GM12878 (cell line): ENCODE results near the gene TPD52L2. TPM values are rescaled to one million over a fixed set of nuclear protein-coding genes. Genes with fewer than 3 reads are reported as not detected.

Experiments used
- ATAC-seq: fragments of 200-7000 bp; cut with Tn5 transposase; 3 replicates; pipeline ENCODE4 v1.9.1; 2020; ENCODE audit warnings: mild to moderate bottlenecking, moderate library complexity
- BruUV-seq: library from RNA; stranded (reverse); fragments of 400-500 nt; replicated peaks from 2 replicates; lab custom pipeline; 2021; lab: Mats Ljungman, UMichigan
- CTCF ChIA-PET: fragments of 300-600 bp; sonication (Branson Sonifier 250); formaldehyde crosslinking; extraction: SDS; loops from one replicate; lab custom pipeline; 2021; ENCODE audit warnings: inconsistent platforms; lab: Yijun Ruan, JAX
- POLR2A ChIA-PET: fragments of 350-600 bp; formaldehyde crosslinking; extraction: SDS; loops from one replicate; lab custom pipeline; 2021; ENCODE audit warnings: inconsistent platforms; lab: Charles Lee
- RAD21 ChIA-PET: fragments of 300-600 bp; sonication (Branson Sonifier 250); formaldehyde crosslinking; loops from one replicate; lab custom pipeline; 2023; ENCODE audit warnings: antibody characterized with exemption; ENCODE audit not compliant: unreplicated experiment; lab: Charles Lee
- SMC1A ChIA-PET: fragments of 300-600 bp; sonication (Branson Sonifier 250); formaldehyde crosslinking; loops from one replicate; lab custom pipeline; 2023; ENCODE audit not compliant: unreplicated experiment, uncharacterized antibody; lab: Charles Lee
- DNase-seq: peaks from one replicate; pipeline ENCODE4 v3.0.0-alpha.2; 2011; ENCODE audit warnings: low read depth, low spot score
- FAIRE-seq: peaks from 3 replicates; lab custom pipeline; 2011; peaks lifted over from hg19 to GRCh38; lab: Jason Lieb, UNC
- H2AFZ ChIP-seq: 2 replicates; pipeline ENCODE4 v1.6.0; 2011; ENCODE audit warnings: low read depth, low read length, control low read depth; ENCODE audit not compliant: control insufficient read depth
- H3K27ac ChIP-seq: 2 replicates; pipeline ENCODE4 v1.5.1; 2011; ENCODE audit warnings: control low read depth; ENCODE audit not compliant: control insufficient read depth, insufficient read depth
- H3K27me3 ChIP-seq, 2 experiments: replicated peaks in 1 of 2; 2 replicates each; pipeline versions ENCODE4 v1.6.0 to v1.6.1; 2011; ENCODE audit warnings: low read length in 1 of 2; ENCODE audit not compliant: control insufficient read depth in 2 of 2, insufficient read depth in 2 of 2
- H3K36me3 ChIP-seq, 2 experiments: 2 replicates each; pipeline ENCODE4 v1.5.1; 2011; ENCODE audit warnings: low read length in 1 of 2; ENCODE audit not compliant: control insufficient read depth in 2 of 2, insufficient read depth in 2 of 2
- H3K4me1 ChIP-seq: 2 replicates; pipeline ENCODE4 v1.6.1; 2011; ENCODE audit warnings: mild to moderate bottlenecking, low read length, moderate library complexity, mixed read lengths; ENCODE audit not compliant: control insufficient read depth, insufficient read depth
- H3K4me2 ChIP-seq: 2 replicates; pipeline ENCODE4 v1.6.0; 2011; ENCODE audit warnings: control low read depth; ENCODE audit not compliant: control insufficient read depth, insufficient read depth
- H3K4me3 ChIP-seq: fragments of 200-600 bp; sonication (generic); 2 replicates; pipeline ENCODE4 v1.5.1; 2016
- H3K79me2 ChIP-seq: 2 replicates; pipeline ENCODE4 v1.6.0; 2011; ENCODE audit warnings: low read length; ENCODE audit not compliant: control insufficient read depth, insufficient read depth
- H3K9ac ChIP-seq: 2 replicates; pipeline ENCODE4 v1.8.0; 2011; ENCODE audit warnings: low read length, control low read depth, mixed read lengths; ENCODE audit not compliant: control insufficient read depth, insufficient read depth
- H3K9me3 ChIP-seq: replicated peaks from 3 replicates; pipeline ENCODE4 v1.5.1; 2011; ENCODE audit warnings: mild to moderate bottlenecking, low read length; ENCODE audit not compliant: control insufficient read depth, insufficient read depth
- H4K20me1 ChIP-seq: 2 replicates; pipeline ENCODE4 v1.6.0; 2011; ENCODE audit not compliant: control insufficient read depth, insufficient read depth
- MTA3 ChIP-seq: IDR thresholded peaks from 2 replicates; pipeline ENCODE4 v1.6.1; 2012; ENCODE audit warnings: low read length, inconsistent platforms, borderline replicate concordance
- WGBS: methylation state at CpG from one replicate; pipeline ENCODE4 v1.1.6; 2016; ENCODE audit warnings: low lambda C conversion rate; ENCODE audit not compliant: insufficient replicate concordance, insufficient coverage; ENCODE audit errors: missing lambda C conversion rate; 5-methylcytosine and 5-hydroxymethylcytosine counted together
- in situ Hi-C: fragments of 300-500 bp; cut with MboI; formaldehyde crosslinking; loops from 9 replicates; pipeline ENCODE4 v1.14.3; 2018; ENCODE audit warnings: mixed read lengths
- intact Hi-C: fragments of 100-400 bp; cut with micrococcal nuclease; formaldehyde crosslinking; loops from one replicate; pipeline ENCODE4 v1.14.2; 2022; ENCODE audit not compliant: unreplicated experiment
- polyA plus RNA-seq, 11 experiments: library from polyadenylated mRNA; depleted of rRNA in 4 of 11; unstranded in 6 of 11; stranded (reverse) in 5 of 11; fragments of >200 nt; fragmentation: Nextera tagmentation in 4 of 11; fragmentation: Illumina TruSeq in 1 of 11; extraction: Ambion mirVana in 4 of 11; extraction: Trizol in 1 of 11; gene quantifications; 1 replicate in 1 of 11; 2 replicates in 10 of 11; pipeline versions ENCODE4 v1.2.1 to v1.2.3, GENCODE V29; 2011 to 2016; ENCODE audit warnings: inconsistent platforms in 2 of 11, missing spikeins in 2 of 11, low read depth in 1 of 11
- total RNA-seq, 4 experiments: library from RNA; depleted of rRNA in 3 of 4; stranded (reverse); fragments of >200 nt in 3 of 4; fragmentation: Illumina TruSeq in 1 of 4; extraction: Trizol in 1 of 4; gene quantifications; 2 replicates each; pipeline versions ENCODE4 v1.2.1 to v1.2.3, GENCODE V29; 2013 to 2021
- TF ChIP-seq, protein P1 (sequence below): IDR thresholded peaks from 2 replicates; pipeline ENCODE4 v1.6.1; 2012; ENCODE audit warnings: low read depth, low read length, improper control_type of control experiment

Gene TPD52L2
- total and polyA plus RNA-seq, 10 of the 15 experiments (the other 5 are each of a cell fraction or from before 2014, with no cell fraction given): 1.6 to 71.0 (median 46.3) TPM

DNA sequence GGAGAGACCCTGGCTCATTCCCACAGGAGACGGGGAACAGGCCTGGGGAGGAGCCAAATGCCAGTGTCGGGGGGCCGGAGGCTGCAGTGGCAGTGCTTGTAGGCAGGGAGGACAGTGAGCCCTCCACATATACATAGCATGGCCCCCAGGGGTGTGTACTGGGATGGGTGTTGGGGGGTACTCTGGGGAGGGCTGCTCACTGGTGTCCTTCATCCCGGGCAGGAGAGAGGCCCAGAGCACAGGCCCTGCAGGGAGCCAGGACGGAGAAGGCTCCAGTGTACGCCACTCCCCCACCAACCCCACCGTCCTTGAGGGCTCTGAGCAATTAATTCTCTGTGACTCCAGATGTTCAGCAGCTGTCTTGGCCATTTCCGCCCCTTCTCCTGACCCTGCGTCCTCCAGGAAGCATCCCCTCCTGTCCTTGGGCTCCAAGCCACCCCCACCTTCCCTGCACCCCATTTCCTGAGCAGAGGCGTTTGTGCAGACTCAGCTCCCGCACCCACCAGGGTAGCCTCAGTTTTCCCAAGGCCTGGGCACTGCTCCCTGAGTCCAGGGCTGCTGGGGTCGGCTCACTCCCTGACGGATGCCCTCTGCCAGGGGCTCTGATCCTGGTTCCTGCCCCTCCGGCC lies 7.2 kb upstream of the TPD52L2 start:
- BruUV-seq: no TSS peak
- ChIA-PET POLR2A (interaction anchor here (1.0 kb wide), 1 partner anchor 72 kb away, joined by 5 read pairs; no protein-coding TSS in a partner anchor), SMC1A (interaction anchor here (1.1 to 2.0 kb wide), 2 partner anchors 12 to 72 kb away, joined by 3 to 7 read pairs; no protein-coding TSS in a partner anchor), CTCF (interaction anchor here (1.3 to 1.7 kb wide), 2 partner anchors 72 to 151 kb away, joined by 6 to 7 read pairs; partner anchors contain the start of genes ARFRP1 and ZGPAT), RAD21 (interaction anchor here (0.5 to 1.4 kb wide), 4 partner anchors 10 to 151 kb away, joined by 4 to 8 read pairs (median 5); partner anchors contain the start of genes ARFRP1 and ZGPAT)
- Histone ChIP-seq H4K20me1 (no peaks in the 10 kb centered on the region), H3K9me3 (no peaks in the 10 kb centered on the region), H2AFZ (no peak overlapping the region), H3K4me2 (no peak overlapping the region), H3K79me2 (no peaks in the 10 kb centered on the region), H3K36me3 (peaks cover 0 to 4% of the 10 kb centered on the region in 2 experiments; a peak in 3 of 4 replicates), H3K27me3 (no peaks in the 10 kb centered on the region), H3K9ac (no peak overlapping the region), H3K27ac (no peak overlapping the region), H3K4me3 (no peak overlapping the region), H3K4me1 (peaks cover 34% of the 10 kb centered on the region)
- WGBS: 55% methylated on average over 14 of the region's 14 CpGs
- no peak for FAIRE-seq
- intact Hi-C loops: no loop called here
- TF ChIP-seq, protein P1, sequence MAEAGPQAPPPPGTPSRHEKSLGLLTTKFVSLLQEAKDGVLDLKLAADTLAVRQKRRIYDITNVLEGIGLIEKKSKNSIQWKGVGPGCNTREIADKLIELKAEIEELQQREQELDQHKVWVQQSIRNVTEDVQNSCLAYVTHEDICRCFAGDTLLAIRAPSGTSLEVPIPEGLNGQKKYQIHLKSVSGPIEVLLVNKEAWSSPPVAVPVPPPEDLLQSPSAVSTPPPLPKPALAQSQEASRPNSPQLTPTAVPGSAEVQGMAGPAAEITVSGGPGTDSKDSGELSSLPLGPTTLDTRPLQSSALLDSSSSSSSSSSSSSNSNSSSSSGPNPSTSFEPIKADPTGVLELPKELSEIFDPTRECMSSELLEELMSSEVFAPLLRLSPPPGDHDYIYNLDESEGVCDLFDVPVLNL: no peak
- 0 out of 2 replicates have a peak, but pooled peaks have one; percentile 18 for TF ChIP-seq MTA3
- DNase-seq: no peak
- no peak for ATAC-seq
- in situ Hi-C loops: loop anchor here (5.0 kb wide), 1 partner anchor 151 kb away; the partner anchor contains the start of genes ARFRP1 and ZGPAT
